Superior temporal gyrus (tissue), 1 donor: ENCODE measurements around the gene VARS2.
A peak's percentile ranks its signal among the peaks of the same experiment; 100 is the strongest.
"Not testable (repeated sequence)": the region's sequence is repeated elsewhere in the genome, so short reads cannot be mapped to it uniquely, and the experiment has no call there.

Experiments
- DNase-seq: peaks from one replicate; pipeline ENCODE4 v3.0.0-alpha.2; 2016; ENCODE audit errors: extremely low spot score

VARS2 gene

DNA sequence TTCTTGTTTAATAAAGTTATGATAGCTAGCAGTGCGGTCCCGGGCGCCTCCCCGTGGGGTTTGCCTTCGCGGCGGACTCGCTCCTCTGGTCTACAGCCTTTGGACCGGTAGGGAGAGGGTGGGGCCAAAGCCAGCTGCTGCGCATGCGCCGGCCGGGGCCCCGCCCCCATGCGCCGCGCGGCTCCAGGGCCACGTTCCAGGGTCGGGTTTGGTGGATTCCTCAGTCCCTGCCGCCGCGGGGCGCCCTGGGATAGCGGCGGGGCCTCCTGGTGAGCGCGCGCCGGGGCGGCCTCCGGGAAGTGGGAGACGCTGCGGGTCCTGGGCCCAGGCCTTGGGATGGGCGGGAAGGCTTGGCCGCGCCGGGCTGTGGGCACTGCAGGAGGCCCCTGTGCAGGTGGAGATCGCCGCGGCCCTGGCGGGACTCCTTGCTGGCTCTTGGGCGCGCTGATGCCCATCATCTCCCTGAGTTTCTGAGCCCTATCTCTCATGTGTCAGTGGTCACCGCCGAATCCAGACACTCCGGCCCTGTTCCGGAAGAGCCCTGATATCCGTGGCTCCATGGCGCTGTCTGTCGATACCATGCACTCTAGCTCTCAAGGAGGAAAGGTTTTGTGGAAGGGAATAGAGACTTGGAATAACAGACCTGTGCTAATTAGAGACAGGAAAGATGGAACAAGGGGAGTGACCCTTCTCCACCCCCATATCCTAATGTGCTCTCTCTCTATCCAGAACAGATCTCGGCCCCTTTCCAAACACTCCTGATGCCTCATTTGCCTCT lies at the start of gene VARS2:
Gene VARS2 (plus strand): TSS at position 163 of the 778 bp plus-strand sequence. CDS start 599 bp downstream, at position 762.
- DNase-seq: peak; percentile 95

DNA sequence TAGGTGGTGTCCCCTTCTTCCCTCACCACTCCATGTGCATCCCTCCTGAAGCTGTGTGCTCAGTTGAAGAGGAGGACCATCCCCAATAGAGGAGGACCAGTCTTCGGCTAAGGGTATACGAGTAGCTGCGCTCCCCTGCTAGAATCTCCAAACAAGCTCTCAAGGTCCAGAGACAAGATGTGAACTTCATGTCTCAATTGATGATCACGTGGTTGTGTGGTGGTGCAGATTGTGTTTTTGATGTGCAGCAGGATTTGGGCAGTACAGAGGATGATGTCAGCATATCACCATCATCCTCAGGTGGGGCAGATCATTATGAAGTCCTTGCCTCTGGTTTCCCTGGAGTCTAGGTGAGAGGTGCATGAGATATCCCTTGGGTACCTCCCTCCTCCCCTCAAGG lies 49.7 kb upstream of the VARS2 start:
- no peak for DNase-seq

DNA sequence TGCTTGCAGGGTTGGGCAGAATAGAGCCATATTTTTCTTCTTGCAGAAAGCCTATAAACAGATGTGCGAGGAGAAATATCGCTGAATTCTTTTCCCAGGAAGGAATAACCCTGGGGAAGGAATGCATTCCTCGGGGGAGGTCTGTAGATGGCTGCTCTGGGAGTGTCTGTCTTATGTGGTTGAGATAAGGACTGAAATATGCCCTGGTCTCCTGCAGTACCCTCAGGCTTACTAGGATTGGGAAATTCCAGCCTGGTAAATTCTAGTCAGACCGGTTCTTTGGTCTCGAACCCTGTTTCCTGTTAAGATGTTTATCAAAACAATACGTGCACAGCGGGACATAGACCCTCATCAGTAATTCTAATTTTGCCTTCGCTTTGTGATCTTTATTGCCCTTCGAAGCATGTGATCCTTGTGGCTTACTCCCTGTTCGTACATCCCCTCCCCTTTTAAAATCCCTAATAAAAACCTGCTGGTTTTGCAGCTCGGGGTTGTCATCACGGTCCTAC lies 44.7 kb upstream of the VARS2 start:
- not testable (repeated sequence) for DNase-seq

DNA sequence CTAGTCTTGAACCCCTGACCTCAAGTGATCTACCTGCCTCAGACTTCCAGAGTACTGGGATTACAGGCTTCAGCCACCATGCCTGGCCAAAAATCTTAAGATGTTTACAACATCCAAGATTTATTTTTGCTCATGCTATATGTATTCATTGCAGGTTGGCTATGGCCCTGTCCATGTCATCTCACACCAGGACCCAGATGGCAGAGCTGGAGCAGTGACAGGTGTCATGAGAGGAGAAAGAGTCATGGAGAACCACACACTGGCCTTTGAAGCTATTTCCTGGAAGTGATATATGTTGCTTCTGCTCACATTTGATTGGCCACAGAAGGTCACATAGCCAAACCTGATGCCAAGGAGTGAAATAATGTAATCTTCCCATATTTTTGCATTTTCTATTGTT lies 43.5 kb upstream of the VARS2 start:
- DNase-seq: no peak

DNA sequence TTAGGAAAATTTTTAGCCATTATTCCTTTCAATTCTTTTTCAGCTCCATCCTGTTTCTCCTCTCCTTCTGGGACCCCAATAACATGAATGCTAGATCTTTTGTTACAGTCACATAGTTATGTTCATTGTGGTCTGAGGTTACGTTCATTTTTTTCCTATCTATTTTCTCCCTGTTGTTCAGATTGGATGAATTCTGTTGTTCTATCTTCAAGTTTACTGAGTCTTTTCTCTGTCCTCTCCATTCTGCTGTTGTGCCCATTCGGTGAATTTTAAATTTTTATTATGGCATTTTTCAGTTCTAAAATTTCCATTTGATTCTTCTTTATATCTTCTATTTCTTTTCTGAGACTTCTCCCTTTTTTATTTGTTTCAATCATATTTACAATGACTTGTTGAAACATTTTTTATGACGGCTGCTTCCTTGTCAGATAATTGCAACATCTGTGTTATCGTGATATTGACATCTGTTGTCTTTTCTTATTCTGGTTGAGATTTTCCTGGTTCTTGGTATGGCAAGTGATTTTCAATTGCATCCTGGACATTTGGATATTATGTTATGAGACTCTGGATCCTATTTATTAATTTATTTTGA lies 42.4 kb upstream of the VARS2 start:
- DNase-seq: no peak

DNA sequence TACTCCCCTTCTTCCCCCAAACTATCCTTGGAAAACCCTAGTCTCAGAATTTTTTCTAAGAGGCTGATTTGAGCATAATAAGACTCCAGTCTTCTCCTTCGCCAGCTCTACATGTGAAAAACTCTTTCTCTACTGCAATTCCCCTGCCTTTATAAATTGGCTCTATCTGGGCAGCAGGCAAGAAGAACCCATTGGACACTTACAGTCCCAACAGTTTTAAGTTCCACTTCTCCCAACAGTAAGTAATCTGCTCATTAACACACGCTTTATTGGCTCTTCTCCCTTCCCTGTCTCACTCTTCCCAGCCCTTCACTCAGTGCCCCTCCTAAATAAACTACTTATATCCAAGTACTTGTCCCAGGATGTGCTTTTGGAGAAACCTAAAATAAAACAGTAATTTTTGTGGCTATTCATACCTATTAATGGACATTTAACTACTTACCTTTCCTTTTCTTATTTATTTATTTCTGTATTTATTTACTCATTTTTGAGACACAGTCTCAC lies 40.8 kb upstream of the VARS2 start:
- no peak for DNase-seq

DNA sequence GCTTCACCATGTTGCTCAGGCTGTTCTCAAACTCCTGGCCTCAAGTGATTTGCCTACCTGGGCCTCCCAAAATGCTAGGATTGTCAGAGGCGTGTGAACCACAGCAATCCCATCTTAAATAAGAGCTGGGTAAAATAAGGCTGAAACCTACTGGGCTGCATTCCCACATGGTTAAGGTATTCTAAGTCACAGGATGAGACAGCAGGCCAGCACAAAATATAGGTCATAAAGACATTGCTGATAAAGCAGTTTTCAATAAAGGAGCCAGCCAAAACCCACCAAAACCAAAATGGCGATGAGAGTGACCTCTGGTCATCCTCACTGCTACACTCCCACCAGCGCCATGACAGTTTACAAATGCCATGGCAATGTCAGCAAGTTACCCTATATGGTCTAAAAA lies 40.2 kb upstream of the VARS2 start:
- DNase-seq: not testable (repeated sequence)

DNA sequence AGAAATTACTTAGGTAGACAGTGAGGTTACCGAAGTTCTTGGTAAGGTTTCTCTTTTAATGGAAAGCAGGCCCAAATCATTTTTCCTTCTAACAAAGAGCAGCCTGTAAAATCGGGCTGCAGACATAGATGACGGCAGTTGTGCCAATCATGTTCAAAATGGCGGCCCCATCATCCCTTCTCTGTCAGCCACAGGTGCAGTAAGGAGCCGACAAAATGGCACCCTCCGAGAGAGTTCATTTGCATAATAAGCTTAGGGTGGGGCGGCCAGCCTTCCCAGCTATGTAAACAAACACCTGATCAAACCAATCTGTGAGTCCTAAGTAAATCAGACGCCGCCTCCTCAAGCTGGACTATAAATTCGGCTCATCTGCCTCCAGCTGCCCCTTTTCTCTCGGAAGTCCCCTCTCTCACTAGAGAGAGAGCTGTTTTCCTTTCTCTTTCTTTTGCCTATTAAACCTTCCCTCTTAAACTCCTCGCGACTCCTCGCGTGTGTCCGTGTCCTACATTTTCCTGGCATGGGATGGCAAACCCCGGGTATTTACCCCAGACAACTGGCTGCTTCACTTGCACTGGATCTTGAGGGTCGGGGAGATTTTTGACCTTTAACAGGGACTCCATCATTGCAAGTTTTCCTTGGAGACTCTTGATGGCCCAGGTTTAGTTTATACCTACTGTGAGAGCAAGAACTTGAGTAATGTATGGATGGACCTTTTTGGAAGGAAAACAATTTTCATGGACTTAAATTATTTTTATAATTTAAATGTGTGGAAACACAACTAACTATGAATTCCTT lies 38.6 kb upstream of the VARS2 start:
- no peak for DNase-seq

DNA sequence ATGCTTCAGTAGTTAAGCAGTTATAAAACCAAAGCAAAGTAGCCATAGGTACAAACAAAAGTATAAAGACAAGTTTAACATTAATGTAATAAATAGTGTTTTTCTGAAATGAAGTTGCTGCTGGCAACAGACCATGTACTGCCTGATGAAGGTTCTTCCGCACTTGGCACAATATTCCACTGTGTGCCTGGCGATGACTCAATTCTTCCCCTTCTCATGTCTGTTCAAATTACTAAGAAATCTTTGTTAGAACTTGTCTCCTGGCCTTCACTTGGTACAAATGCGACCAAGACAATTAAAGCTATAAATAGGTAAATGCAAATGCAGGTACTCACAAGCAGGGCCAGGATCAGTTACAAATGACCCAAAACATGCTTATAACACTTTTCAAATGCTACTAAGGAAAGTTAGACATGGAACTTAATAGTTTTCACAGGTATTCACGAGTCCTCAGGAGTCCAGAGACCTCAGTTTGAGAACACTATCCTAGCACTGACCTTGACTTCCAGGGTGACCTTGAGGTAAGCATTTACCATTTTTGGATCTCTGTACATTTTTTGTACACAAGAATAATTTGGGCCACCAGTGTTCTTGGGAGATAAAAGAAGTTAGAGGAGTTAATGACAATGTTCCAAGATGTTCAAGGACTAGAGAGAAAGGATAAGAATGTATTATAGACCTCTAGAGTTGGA lies 37.9 kb upstream of the VARS2 start:
- DNase-seq: peak; percentile 20

DNA sequence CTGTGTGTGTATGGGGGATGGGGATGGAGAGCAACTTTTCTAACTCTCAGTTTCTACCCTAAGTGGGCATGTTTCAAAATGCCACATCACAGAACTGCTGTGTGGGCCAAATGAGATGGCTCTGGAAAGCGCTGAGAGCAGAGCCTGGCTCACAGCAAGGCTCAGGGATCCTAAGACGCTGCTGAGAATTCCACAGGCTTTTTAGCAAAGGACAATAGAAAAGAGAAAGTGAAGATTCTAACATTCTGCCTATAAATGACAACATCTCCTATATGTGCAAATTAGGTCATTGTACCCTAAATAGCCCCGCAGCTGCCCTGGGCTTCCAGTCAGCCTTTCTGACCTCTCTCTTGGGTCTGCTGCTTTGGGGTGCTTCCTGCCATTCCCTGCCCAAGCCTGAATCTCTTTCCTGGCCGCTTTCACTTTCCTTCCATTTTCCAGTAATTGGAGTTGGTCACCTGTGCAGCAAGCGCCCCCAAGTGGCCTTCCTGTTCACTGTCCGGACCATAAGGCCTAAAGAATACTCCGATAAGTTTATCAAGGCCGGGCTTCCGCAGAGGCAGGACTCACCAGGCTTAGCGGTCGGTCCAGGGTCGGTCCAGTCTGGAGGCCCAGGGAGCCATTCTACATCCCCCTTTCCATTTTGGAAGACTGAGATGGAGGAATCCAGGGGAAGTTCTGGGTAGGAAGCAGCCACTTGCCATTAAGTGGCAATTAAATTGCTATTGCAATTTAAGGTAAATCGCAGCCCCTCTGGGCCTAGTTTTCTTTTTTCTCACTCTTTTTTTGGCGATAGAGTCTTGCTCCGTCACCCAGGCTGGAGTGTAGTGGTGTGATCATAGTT lies 36.4 kb upstream of the VARS2 start:
- DNase-seq: peak; percentile 97

DNA sequence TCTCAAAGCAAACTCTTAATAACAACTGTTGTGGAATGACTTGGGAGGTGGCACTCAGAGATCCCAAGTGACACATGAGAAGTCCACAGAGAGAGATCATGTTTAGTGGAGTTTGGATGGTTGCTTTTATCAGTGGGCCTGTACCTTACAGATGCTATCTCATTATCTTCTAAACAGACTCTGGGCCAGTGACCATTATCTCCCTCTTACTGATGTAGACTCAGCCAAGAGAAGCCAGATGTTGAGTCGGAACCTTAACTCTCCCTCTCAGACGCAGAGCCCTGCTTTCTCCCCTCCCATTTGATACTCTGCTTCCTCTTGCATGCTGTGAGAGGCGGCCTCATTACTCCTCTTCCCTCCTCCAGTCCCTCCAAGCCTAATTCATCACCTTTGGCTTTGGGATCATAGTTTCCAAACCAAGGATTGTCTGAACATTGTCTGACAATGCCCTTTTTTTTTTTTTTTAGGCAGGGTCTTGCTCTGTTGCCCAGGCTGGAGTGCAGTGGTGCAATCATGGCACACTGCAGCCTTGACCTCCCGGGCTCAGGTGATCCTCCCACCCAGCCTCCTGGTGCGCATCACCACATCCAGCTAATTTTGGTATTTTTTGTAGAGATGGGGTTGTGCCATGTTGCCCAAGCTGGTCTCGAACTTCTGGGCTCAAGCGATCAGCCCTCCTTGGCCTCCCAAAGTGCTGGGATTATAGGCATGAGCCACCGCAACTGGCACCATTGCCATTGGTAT lies 34.2 kb upstream of the VARS2 start:
- DNase-seq: no peak

DNA sequence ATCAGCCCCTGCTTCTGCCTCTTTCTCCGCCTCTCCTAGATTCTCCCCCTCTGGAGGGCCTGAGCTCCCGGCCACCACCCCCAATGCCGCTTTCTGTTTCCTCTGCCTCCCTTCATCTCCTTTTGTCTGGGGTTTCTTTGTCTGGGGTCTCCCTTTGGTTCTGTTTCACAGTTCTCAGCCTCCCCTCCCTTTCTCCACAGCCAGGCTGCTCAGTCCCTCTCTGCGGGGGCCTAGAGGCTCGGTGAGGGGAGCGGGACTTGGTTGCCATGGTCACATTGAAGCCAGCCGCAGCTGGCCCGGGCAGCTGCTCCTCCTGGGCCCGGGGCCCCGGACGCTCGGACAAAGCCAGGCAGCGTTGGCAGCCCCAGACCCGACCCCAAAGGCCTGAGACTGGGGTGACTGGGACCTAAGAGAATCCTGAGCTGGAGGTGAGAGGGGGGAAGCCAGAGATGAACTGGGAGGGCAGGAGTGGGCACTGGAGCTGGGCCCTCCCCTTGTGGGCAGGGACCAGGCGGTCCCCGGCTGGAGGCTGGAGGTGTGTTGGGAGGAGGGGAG lies 33.3 kb upstream of the VARS2 start:
- peak; percentile 64 for DNase-seq

DNA sequence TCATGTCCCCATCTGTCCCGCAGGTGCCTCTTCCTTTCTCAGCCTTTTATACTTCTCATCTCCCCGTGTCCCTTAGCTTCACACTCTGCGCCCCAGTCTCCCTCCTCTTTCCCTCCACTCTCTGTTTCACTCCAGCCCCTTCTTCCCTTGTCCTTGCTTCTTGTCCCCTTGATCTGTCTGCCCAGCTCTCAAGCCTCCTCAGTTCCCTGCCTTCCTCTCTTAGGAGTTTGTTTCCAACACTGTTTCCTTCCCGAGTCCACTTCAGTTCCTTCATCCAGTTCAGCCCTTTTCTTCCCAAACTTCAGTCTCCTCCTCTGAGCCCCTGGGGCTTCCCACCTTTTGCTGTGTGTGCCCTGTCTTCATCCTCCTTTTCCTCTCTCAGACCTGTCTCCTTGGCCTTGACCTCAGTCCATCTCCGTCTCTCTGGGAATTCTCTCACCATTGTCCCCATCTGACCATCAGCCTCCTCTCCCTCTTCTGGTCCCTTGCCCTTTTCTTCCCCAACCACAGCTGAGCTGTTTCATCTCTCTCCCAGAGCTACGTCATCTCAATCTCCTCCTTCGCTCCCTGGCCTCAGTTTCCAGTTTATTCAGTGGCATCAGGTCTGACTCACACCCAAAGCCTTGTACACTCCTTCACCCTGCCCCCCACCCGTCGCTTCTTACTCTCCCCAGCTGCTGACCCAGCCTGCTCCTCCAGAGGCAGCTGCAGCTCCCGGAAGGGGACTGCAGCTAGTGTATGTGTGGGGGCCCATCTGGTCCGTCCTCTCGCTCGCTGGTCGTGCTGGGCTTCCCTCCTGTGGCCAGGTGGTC lies 32.4 kb upstream of the VARS2 start:
- peak; percentile 24 for DNase-seq

DNA sequence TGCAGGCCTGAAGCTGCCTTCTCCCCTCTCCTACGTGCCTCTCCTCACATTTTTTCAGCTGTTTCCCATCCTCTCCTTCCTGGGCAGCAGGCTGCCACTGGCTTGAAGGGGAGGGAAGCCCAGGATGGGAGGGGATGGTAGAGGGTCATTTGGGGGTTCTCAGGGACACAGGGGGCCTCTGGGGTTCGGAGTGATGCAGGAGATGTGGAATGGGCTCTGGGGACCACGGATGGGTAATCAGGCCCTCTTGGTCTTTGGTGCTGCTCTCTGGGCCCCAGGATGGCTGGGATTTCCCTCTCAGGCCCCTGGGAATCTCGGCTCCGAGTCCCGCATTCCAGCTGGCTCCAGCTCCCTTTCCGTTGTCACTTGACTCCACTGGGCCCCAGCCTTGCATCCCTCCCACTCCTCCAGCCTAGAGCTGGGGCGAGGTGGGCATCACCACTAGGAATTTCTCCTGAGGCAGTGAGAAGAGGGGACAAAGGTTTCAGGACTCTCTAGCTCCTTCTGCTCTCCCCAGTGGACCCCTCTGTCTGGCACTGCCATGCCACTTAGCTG lies 31.8 kb upstream of the VARS2 start:
- DNase-seq: no peak

DNA sequence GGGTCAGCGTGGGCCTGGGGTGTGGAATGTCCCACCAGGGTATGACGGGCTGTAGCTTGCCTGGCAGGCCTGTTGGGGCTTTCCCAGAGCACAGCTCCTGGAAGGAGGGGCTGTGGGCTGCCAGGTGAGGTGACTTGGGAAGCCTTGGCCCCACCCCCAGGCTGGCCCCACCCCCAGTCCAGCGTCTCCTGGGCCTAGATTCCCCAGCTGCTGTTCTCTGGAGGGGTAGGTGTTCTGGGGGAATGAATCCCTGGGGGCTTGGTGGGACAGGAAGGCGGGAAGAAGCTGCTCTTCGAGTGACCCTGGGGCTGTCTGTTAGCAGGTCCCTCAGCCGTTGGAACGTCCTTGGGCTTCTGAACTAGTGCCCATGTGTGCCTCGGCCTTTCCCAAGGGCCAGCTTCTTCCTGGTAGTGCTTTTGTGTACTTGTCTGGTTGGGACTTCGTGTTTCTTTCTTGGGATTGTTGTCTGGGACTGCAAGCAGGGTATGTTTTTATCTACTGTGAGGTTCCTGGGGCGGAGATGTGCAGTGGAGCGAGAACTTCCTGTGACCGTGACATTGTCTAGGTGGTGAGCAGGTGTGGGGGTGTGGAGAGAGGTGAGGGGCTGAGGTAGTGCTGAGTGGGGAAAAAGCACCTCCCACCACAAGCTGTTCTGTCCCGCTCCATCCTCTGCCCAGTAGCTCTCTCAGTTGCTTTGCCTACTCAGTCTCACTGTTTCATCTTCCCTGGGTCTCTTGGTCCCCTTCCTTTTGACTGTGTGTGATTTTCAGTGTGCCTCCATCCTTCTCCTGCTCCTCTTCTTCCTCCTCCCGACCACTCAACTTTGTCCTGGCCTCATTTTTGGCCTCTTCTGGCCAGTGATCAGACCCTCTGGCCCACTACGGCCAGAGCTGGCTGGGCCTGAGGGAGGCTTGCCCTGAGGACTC lies 31.0 kb upstream of the VARS2 start:
- DNase-seq: peak; percentile 21

DNA sequence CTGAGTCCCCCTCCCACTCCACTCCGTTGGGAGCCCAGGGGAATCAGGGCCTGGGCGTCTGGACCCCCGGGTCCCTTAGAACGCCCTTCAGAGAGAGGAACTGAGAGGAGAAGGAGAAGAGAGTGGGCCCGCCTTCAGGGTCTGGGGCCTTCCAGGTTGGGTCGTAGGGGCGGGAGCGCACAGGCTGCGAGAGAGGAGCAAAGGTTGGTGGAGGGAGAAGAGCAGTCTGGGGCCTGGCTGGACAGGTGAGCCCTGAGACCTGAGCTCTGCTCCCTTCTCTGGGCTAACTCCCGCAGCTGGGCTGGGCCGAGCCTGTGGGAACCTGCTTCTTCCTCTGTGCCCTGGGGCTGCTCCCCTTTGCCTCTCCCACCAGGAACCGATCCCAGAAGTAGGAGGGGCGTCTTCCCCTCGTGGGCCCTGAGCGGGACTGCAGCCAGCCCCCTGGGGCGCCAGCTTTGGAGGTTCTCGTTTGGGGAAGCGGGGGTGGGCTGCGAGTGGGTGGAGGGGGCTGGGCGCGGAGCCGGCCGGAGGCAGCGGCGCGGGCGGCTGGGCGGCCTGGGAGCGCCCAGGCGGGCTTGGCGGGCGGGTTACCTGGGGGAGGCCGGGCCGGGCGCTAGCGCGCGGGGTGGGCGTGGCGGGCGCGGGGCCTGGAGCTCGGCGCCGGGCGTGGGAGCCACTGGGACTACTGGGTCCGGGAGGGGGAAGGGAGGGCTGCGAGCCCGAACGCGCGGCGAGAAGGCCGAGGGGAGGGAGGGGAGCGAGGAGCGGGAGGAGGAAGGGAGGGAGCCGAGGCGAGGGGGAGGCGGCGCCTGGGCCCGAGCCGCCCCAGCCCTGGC lies 30.1 kb upstream of the VARS2 start, which contains the start of gene DDR1:
Gene DDR1 (plus strand): TSS at position 835 of the 836 bp plus-strand sequence. CDS start 4,211 bp downstream, outside the sequence.
- DNase-seq: peak; percentile 79
